ENCODE results near the gene ARMC6.

DNA sequence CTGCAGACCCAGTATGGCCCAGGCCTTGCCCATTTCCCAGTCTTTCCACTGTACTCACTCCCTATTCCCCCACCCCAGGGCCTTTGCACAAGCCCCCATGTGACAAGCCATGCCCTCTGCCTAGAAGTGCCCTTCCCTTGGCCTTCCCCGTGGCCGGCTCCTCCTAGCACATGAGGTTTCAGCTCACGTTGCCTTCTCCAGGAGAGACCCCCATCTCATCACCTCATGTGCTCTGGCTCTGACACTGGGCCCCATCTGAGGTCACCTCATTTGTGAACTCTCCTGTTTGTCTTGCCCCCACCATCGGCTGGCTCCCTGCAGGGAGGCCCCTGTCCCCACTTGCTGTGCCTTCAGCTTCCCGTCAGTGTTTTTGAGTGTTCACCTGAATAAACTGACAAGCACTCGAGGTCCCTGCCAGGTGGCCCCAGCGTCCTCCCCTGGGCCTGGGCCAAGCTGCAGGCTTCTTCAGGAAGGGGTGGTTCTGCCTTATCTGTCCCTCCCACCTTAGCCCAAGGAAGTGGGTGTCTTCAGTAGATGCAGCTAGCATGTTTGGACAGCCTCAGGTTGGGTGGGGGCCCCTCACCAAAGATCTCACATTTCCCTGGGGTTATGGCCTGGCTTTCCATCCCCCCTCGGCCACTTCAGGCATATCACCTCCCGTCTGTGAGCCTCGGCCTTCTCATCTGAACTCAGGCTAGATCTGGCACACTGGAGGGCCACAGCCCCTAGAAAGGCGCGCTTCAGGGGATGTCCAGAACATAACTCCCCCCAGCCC is 26.6 kb downstream of the ARMC6 start:
- TF ChIP-seq EZH2 (optimal IDR thresholded peaks at IDR 0.05; ENCODE audit: low read depth, low read length) = no peak
- TF ChIP-seq, protein P1, sequence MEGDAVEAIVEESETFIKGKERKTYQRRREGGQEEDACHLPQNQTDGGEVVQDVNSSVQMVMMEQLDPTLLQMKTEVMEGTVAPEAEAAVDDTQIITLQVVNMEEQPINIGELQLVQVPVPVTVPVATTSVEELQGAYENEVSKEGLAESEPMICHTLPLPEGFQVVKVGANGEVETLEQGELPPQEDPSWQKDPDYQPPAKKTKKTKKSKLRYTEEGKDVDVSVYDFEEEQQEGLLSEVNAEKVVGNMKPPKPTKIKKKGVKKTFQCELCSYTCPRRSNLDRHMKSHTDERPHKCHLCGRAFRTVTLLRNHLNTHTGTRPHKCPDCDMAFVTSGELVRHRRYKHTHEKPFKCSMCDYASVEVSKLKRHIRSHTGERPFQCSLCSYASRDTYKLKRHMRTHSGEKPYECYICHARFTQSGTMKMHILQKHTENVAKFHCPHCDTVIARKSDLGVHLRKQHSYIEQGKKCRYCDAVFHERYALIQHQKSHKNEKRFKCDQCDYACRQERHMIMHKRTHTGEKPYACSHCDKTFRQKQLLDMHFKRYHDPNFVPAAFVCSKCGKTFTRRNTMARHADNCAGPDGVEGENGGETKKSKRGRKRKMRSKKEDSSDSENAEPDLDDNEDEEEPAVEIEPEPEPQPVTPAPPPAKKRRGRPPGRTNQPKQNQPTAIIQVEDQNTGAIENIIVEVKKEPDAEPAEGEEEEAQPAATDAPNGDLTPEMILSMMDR (IDR thresholded peaks at IDR 0.05; ENCODE audit: low read length) = no peak

All from MM.1S (cell line).